GM12878 (cell line): Measurements from ENCODE around the gene C21orf58. TPM values are rescaled to one million over a fixed set of nuclear protein-coding genes. Genes with fewer than 3 reads are reported as not detected.

Source experiments
- ATAC-seq: fragments of 200-7000 bp; cut with Tn5 transposase; 3 replicates; pipeline ENCODE4 v1.9.1; 2020; ENCODE audit warnings: mild to moderate bottlenecking, moderate library complexity
- BruUV-seq: library from RNA; stranded (reverse); fragments of 400-500 nt; replicated peaks from 2 replicates; lab custom pipeline; 2021; lab: Mats Ljungman, UMichigan
- CTCF ChIA-PET: fragments of 300-600 bp; sonication (Branson Sonifier 250); formaldehyde crosslinking; extraction: SDS; loops from one replicate; lab custom pipeline; 2021; ENCODE audit warnings: inconsistent platforms; lab: Yijun Ruan, JAX
- POLR2A ChIA-PET: fragments of 350-600 bp; formaldehyde crosslinking; extraction: SDS; loops from one replicate; lab custom pipeline; 2021; ENCODE audit warnings: inconsistent platforms; lab: Charles Lee
- RAD21 ChIA-PET: fragments of 300-600 bp; sonication (Branson Sonifier 250); formaldehyde crosslinking; loops from one replicate; lab custom pipeline; 2023; ENCODE audit warnings: antibody characterized with exemption; ENCODE audit not compliant: unreplicated experiment; lab: Charles Lee
- SMC1A ChIA-PET: fragments of 300-600 bp; sonication (Branson Sonifier 250); formaldehyde crosslinking; loops from one replicate; lab custom pipeline; 2023; ENCODE audit not compliant: unreplicated experiment, uncharacterized antibody; lab: Charles Lee
- DNase-seq: peaks from one replicate; pipeline ENCODE4 v3.0.0-alpha.2; 2011; ENCODE audit warnings: low read depth, low spot score
- FAIRE-seq: peaks from 3 replicates; lab custom pipeline; 2011; peaks lifted over from hg19 to GRCh38; lab: Jason Lieb, UNC
- H2AFZ ChIP-seq: 2 replicates; pipeline ENCODE4 v1.6.0; 2011; ENCODE audit warnings: low read depth, low read length, control low read depth; ENCODE audit not compliant: control insufficient read depth
- H3K27ac ChIP-seq: 2 replicates; pipeline ENCODE4 v1.5.1; 2011; ENCODE audit warnings: control low read depth; ENCODE audit not compliant: control insufficient read depth, insufficient read depth
- H3K27me3 ChIP-seq, 2 experiments: replicated peaks in 1 of 2; 2 replicates each; pipeline versions ENCODE4 v1.6.0 to v1.6.1; 2011; ENCODE audit warnings: low read length in 1 of 2; ENCODE audit not compliant: control insufficient read depth in 2 of 2, insufficient read depth in 2 of 2
- H3K36me3 ChIP-seq, 2 experiments: 2 replicates each; pipeline ENCODE4 v1.5.1; 2011; ENCODE audit warnings: low read length in 1 of 2; ENCODE audit not compliant: control insufficient read depth in 2 of 2, insufficient read depth in 2 of 2
- H3K4me1 ChIP-seq: 2 replicates; pipeline ENCODE4 v1.6.1; 2011; ENCODE audit warnings: mild to moderate bottlenecking, low read length, moderate library complexity, mixed read lengths; ENCODE audit not compliant: control insufficient read depth, insufficient read depth
- H3K4me2 ChIP-seq: 2 replicates; pipeline ENCODE4 v1.6.0; 2011; ENCODE audit warnings: control low read depth; ENCODE audit not compliant: control insufficient read depth, insufficient read depth
- H3K4me3 ChIP-seq: fragments of 200-600 bp; sonication (generic); 2 replicates; pipeline ENCODE4 v1.5.1; 2016
- H3K79me2 ChIP-seq: 2 replicates; pipeline ENCODE4 v1.6.0; 2011; ENCODE audit warnings: low read length; ENCODE audit not compliant: control insufficient read depth, insufficient read depth
- H3K9ac ChIP-seq: 2 replicates; pipeline ENCODE4 v1.8.0; 2011; ENCODE audit warnings: low read length, control low read depth, mixed read lengths; ENCODE audit not compliant: control insufficient read depth, insufficient read depth
- H3K9me3 ChIP-seq: replicated peaks from 3 replicates; pipeline ENCODE4 v1.5.1; 2011; ENCODE audit warnings: mild to moderate bottlenecking, low read length; ENCODE audit not compliant: control insufficient read depth, insufficient read depth
- H4K20me1 ChIP-seq: 2 replicates; pipeline ENCODE4 v1.6.0; 2011; ENCODE audit not compliant: control insufficient read depth, insufficient read depth
- CBFB ChIP-seq: IDR thresholded peaks from 2 replicates; pipeline ENCODE4 v1.6.1; 2016; ENCODE audit warnings: antibody characterized with exemption, low read depth
- DPF2 ChIP-seq: fragments of 450-650 bp; IDR thresholded peaks from 2 replicates; pipeline ENCODE4 v1.6.1; 2017; ENCODE audit warnings: mild to moderate bottlenecking
- EGR1 ChIP-seq, 2 experiments: IDR thresholded peaks; 1 replicate in 1 of 2; 2 replicates in 1 of 2; pipeline ENCODE4 v1.6.1; 2011 to 2012; ENCODE audit warnings: low read depth in 2 of 2, low read length in 2 of 2, borderline replicate concordance in 1 of 2, mild to moderate bottlenecking in 1 of 2, moderate library complexity in 1 of 2
- FOXM1 ChIP-seq: IDR thresholded peaks from 2 replicates; pipeline ENCODE4 v1.6.1; 2012; ENCODE audit warnings: low read depth, mild to moderate bottlenecking, inconsistent platforms, low read length, moderate library complexity
- LARP7 ChIP-seq: fragments of 450-650 bp; IDR thresholded peaks from 2 replicates; pipeline ENCODE4 v1.6.1; 2017; ENCODE audit warnings: mild to moderate bottlenecking
- SUPT20H ChIP-seq: IDR thresholded peaks from 2 replicates; pipeline ENCODE4 v1.6.1; 2011; ENCODE audit warnings: low read depth, mild to moderate bottlenecking, low read length, moderate library complexity, borderline replicate concordance; ENCODE audit not compliant: control insufficient read depth
- WRNIP1 ChIP-seq: IDR thresholded peaks from 2 replicates; pipeline ENCODE4 v1.6.1; 2011; ENCODE audit warnings: low read depth, low read length, improper control_type of control experiment, borderline replicate concordance
- WGBS: methylation state at CpG from one replicate; pipeline ENCODE4 v1.1.6; 2016; ENCODE audit warnings: low lambda C conversion rate; ENCODE audit not compliant: insufficient replicate concordance, insufficient coverage; ENCODE audit errors: missing lambda C conversion rate; 5-methylcytosine and 5-hydroxymethylcytosine counted together
- in situ Hi-C: fragments of 300-500 bp; cut with MboI; formaldehyde crosslinking; loops from 9 replicates; pipeline ENCODE4 v1.14.3; 2018; ENCODE audit warnings: mixed read lengths
- intact Hi-C: fragments of 100-400 bp; cut with micrococcal nuclease; formaldehyde crosslinking; loops from one replicate; pipeline ENCODE4 v1.14.2; 2022; ENCODE audit not compliant: unreplicated experiment
- polyA plus RNA-seq, 11 experiments: library from polyadenylated mRNA; depleted of rRNA in 4 of 11; unstranded in 6 of 11; stranded (reverse) in 5 of 11; fragments of >200 nt; fragmentation: Nextera tagmentation in 4 of 11; fragmentation: Illumina TruSeq in 1 of 11; extraction: Ambion mirVana in 4 of 11; extraction: Trizol in 1 of 11; gene quantifications; 1 replicate in 1 of 11; 2 replicates in 10 of 11; pipeline versions ENCODE4 v1.2.1 to v1.2.3, GENCODE V29; 2011 to 2016; ENCODE audit warnings: inconsistent platforms in 2 of 11, missing spikeins in 2 of 11, low read depth in 1 of 11
- total RNA-seq, 4 experiments: library from RNA; depleted of rRNA in 3 of 4; stranded (reverse); fragments of >200 nt in 3 of 4; fragmentation: Illumina TruSeq in 1 of 4; extraction: Trizol in 1 of 4; gene quantifications; 2 replicates each; pipeline versions ENCODE4 v1.2.1 to v1.2.3, GENCODE V29; 2013 to 2021
- TF ChIP-seq, protein P1 (sequence below): fragments of 450-650 bp; IDR thresholded peaks from 2 replicates; pipeline ENCODE4 v1.6.1; 2017; ENCODE audit warnings: low read depth, mild to moderate bottlenecking, moderate library complexity

Gene C21orf58
- total and polyA plus RNA-seq, 10 of the 15 experiments (the other 5 are each of a cell fraction or from before 2014, with no cell fraction given) = 1.1 to 22.3 (median 11.8) TPM

DNA sequence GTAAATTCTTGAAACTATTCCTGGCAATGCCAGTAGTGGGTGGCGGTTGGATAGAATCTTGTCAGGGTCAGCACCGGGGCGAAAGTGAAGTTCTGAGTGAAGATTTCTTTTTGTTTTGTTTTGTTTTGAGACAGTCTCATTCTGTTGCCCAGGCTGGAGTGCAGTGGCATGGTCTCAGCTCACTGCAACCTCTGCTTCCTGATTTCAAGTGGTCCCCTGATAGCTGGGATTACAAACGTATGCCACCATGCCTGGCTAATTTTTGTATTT is 33.6 kb upstream of the C21orf58 start:
- Histone ChIP-seq H3K27me3 (no peaks in the 10 kb centered on the region), H3K4me3 (no peak overlapping the region), H2AFZ (no peak overlapping the region), H3K79me2 (no peaks in the 10 kb centered on the region), H3K4me1 (peaks cover 3% of the 10 kb centered on the region; the same call in 1 of the 2 replicates), H4K20me1 (no peaks in the 10 kb centered on the region), H3K36me3 (peaks cover 4 to 42% of the 10 kb centered on the region in 2 experiments; a peak in 3 of 4 replicates), H3K9me3 (no peaks in the 10 kb centered on the region), H3K4me2 (no peak overlapping the region), H3K9ac (no peak overlapping the region), H3K27ac (no peak overlapping the region)
- CTCF ChIA-PET = no interaction called here
- RAD21 ChIA-PET = no interaction called here
- in situ Hi-C loops (no loop called here), intact Hi-C loops (no loop called here)
- TF ChIP-seq, protein P1, sequence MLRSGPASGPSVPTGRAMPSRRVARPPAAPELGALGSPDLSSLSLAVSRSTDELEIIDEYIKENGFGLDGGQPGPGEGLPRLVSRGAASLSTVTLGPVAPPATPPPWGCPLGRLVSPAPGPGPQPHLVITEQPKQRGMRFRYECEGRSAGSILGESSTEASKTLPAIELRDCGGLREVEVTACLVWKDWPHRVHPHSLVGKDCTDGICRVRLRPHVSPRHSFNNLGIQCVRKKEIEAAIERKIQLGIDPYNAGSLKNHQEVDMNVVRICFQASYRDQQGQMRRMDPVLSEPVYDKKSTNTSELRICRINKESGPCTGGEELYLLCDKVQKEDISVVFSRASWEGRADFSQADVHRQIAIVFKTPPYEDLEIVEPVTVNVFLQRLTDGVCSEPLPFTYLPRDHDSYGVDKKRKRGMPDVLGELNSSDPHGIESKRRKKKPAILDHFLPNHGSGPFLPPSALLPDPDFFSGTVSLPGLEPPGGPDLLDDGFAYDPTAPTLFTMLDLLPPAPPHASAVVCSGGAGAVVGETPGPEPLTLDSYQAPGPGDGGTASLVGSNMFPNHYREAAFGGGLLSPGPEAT = no peak
- TF ChIP-seq CBFB (no peak), SUPT20H (no peak), DPF2 (no peak), LARP7 (no peak), EGR1 (IDR thresholded peaks at IDR 0.05; ENCODE audit: borderline replicate concordance in 1 of 2, low read depth in 2 of 2, low read length in 2 of 2) (no peak), WRNIP1 (no peak), FOXM1 (no peak)
- SMC1A ChIA-PET = interaction anchor here (1.1 kb wide), 1 partner anchor 12 kb away, joined by 4 read pairs; no protein-coding TSS in a partner anchor
- POLR2A ChIA-PET = no interaction called here
- 27% methylated on average over 4 of the region's 4 CpGs for WGBS
- BruUV-seq = no TSS peak
- no peak for DNase-seq
- FAIRE-seq = no peak
- no peak for ATAC-seq
